ENCODE data around the gene TEX19. TPM values are rescaled to one million over a fixed set of nuclear protein-coding genes. Genes with fewer than 3 reads are reported as not detected.

The TEX19 gene
- total and polyA plus RNA-seq, 2 of the 8 experiments (the other 6 are each of a cell fraction or from before 2014, with no cell fraction given), result 0.54 to 0.80 TPM

DNA sequence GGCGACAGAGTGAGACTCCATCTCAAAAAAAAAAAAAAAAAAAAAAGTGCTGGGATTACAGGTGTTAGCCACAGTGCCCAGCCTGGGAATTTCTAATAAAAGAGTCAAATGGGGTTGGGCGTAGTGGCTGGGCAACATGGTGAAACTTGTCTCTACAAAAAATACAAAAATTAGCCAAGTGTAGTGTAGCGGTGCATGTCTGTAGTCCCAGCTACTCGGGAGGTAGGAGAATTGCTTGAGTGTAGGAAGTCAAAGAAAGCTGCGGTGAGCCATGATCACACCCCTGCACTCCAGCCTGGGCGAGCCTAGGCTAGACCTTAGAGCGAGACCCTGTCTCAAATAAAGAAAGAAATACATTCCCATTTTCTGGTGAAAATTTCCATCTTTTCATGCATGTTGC lies 10.2 kb downstream of the TEX19 start:
- CTCF ChIA-PET (ENCODE audit: partially characterized antibody), result interaction anchor here (2.1 kb wide), 1 partner anchor 17 kb away, joined by 10 read pairs; no protein-coding TSS in a partner anchor
- H2BK5ac ChIP-seq (ENCODE audit: low read depth, low read length), result no peak overlapping the region
- peaks cover 23 to 46% (median 36%) of the 10 kb centered on the region in 4 experiments for H3K27me3 ChIP-seq (replicated peaks in 1 of 4; ENCODE audit: control insufficient read depth in 3 of 4, extremely low read depth in 1 of 4, insufficient read depth in 3 of 4, low read length in 3 of 4)
- H4K91ac ChIP-seq (replicated peaks; ENCODE audit: insufficient read length, low read length), result no peak overlapping the region
- 92% methylated on average over 6 of the region's 7 CpGs; no CpG with 5 or more reads in 1 of the 2 experiments for WGBS, 2 experiments (ENCODE audit: extremely low coverage in 1 of 2, insufficient coverage in 1 of 2, insufficient read length in 1 of 2, insufficient replicate concordance in 2 of 2, low coverage in 1 of 2, low lambda C conversion rate in 2 of 2, missing lambda C conversion rate in 1 of 2)
- H3K4me2 ChIP-seq (ENCODE audit: insufficient read depth in 1 of 2, low read depth in 2 of 2, low read length in 2 of 2), result no peak overlapping the region
- H4K8ac ChIP-seq (ENCODE audit: extremely low read depth, insufficient read depth, low read length), result no peak overlapping the region
- H2AFZ ChIP-seq (ENCODE audit: low read length), result no peak overlapping the region
- H2BK12ac ChIP-seq (ENCODE audit: low read depth, low read length), result no peak overlapping the region
- no peak overlapping the region for H2BK20ac ChIP-seq (ENCODE audit: low read length)
- POLR2A ChIA-PET (ENCODE audit: partially characterized antibody), result interaction anchor here (1.4 kb wide), 1 partner anchor 16 kb away, joined by 3 read pairs; no protein-coding TSS in a partner anchor
- no peak overlapping the region for H3K4ac ChIP-seq (replicated peaks; ENCODE audit: insufficient read length, low read depth, low read length)
- H3K9me3 ChIP-seq (ENCODE audit: insufficient read depth in 2 of 2, low read depth in 1 of 2, low read length in 1 of 2), result no peaks in the 10 kb centered on the region; a peak in 1 of 4 replicates
- H3K4me3 ChIP-seq (ENCODE audit: extremely low read depth in 1 of 4, insufficient read depth in 2 of 4, low read depth in 3 of 4, low read length in 4 of 4), result no peak overlapping the region
- no peak for FAIRE-seq
- no peaks in the 10 kb centered on the region for H3K79me2 ChIP-seq (ENCODE audit: control insufficient read depth in 1 of 2, insufficient read depth in 2 of 2, low read length in 2 of 2)
- no peak overlapping the region for H3K27ac ChIP-seq (ENCODE audit: low read depth, low read length)
- H3K79me1 ChIP-seq (ENCODE audit: low read depth, low read length), result no peaks in the 10 kb centered on the region
- no peak overlapping the region for H2BK15ac ChIP-seq (ENCODE audit: low read length)
- peaks cover 0 to 6% (median 0%) of the 10 kb centered on the region in 4 experiments; a peak in 1 of 7 replicates for H3K4me1 ChIP-seq (replicated peaks in 1 of 4; ENCODE audit: control insufficient read depth in 3 of 4, insufficient read depth in 4 of 4, low read length in 3 of 4)
- H4K20me1 ChIP-seq (replicated peaks in 1 of 2; ENCODE audit: control insufficient read depth in 1 of 2, insufficient read depth in 2 of 2, low read length in 2 of 2), result no peaks in the 10 kb centered on the region
- H3K36me3 ChIP-seq (ENCODE audit: control insufficient read depth in 2 of 4, insufficient read depth in 4 of 4, low read length in 3 of 4), result no peaks in the 10 kb centered on the region
- no peak overlapping the region for H2AK5ac ChIP-seq (ENCODE audit: low read depth, low read length)
- peaks cover 7% of the 10 kb centered on the region; the same call in 1 of the 2 replicates for H3K23me2 ChIP-seq (ENCODE audit: low read depth, low read length)
- H3K56ac ChIP-seq (replicated peaks; ENCODE audit: insufficient read length, low read depth, low read length), result no peak overlapping the region
- no peak overlapping the region for H3K14ac ChIP-seq (ENCODE audit: insufficient read length)
- no peak for DNase-seq (ENCODE audit: low read depth in 1 of 2, low spot score in 2 of 2)
- no peak overlapping the region for H3K23ac ChIP-seq (ENCODE audit: insufficient read length)
- no peak overlapping the region for H2BK120ac ChIP-seq (replicated peaks; ENCODE audit: low read depth, low read length)
- no peak overlapping the region for H3K18ac ChIP-seq (ENCODE audit: extremely low read depth, low read length)
- no peak overlapping the region for H3K9ac ChIP-seq (replicated peaks in 1 of 4; ENCODE audit: extremely low read depth in 1 of 4, low read depth in 3 of 4, low read length in 3 of 4)
- H4K5ac ChIP-seq (ENCODE audit: insufficient read length, low read depth, low read length), result no peak overlapping the region
- no peak for TF ChIP-seq CBX5 (IDR thresholded peaks at IDR 0.05; ENCODE audit: low read depth, low read length)
- TF ChIP-seq SIRT6 (IDR thresholded peaks at IDR 0.05; ENCODE audit: low read length), result no peak
- no peak for TF ChIP-seq RNF2 (IDR thresholded peaks at IDR 0.05; ENCODE audit: borderline replicate concordance, low read depth, low read length, missing control alignments, poor library complexity, severe bottlenecking)
- no peak for TF ChIP-seq YY1 (IDR thresholded peaks at IDR 0.05; ENCODE audit: low read depth, low read length)
- no peak for TF ChIP-seq SP2 (IDR thresholded peaks at IDR 0.05; ENCODE audit: low read length)
- TF ChIP-seq, protein P1, sequence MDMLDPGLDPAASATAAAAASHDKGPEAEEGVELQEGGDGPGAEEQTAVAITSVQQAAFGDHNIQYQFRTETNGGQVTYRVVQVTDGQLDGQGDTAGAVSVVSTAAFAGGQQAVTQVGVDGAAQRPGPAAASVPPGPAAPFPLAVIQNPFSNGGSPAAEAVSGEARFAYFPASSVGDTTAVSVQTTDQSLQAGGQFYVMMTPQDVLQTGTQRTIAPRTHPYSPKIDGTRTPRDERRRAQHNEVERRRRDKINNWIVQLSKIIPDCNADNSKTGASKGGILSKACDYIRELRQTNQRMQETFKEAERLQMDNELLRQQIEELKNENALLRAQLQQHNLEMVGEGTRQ (IDR thresholded peaks at IDR 0.05; ENCODE audit: low read length), result no peak
- TF ChIP-seq SP4 (IDR thresholded peaks at IDR 0.05; ENCODE audit: low read length), result no peak
- no peak for TF ChIP-seq TEAD4 (IDR thresholded peaks at IDR 0.05; ENCODE audit: low read depth, low read length)
- no peak for TF ChIP-seq POLR2A (IDR thresholded peaks at IDR 0.05; ENCODE audit: control extremely low read depth in 1 of 2, low read depth in 2 of 2, low read length in 2 of 2)
- TF ChIP-seq, protein P2, sequence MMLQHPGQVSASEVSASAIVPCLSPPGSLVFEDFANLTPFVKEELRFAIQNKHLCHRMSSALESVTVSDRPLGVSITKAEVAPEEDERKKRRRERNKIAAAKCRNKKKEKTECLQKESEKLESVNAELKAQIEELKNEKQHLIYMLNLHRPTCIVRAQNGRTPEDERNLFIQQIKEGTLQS (IDR thresholded peaks at IDR 0.05; ENCODE audit: insufficient read depth, low read depth, low read length), result no peak
- no peak for TF ChIP-seq KDM1A (IDR thresholded peaks at IDR 0.05; ENCODE audit: borderline replicate concordance, low read length)
- no peak for TF ChIP-seq FOSL1 (IDR thresholded peaks at IDR 0.05; ENCODE audit: insufficient read depth, low read depth, low read length)
- TF ChIP-seq KDM5A (IDR thresholded peaks at IDR 0.05; ENCODE audit: low read length), result no peak
- TF ChIP-seq POLR2AphosphoS5 (IDR thresholded peaks at IDR 0.05; ENCODE audit: low read depth, low read length), result no peak
